Psoas muscle (tissue), 8 donors: ENCODE results near the gene GDPD3. TPM values are rescaled to one million over a fixed set of nuclear protein-coding genes. Genes with fewer than 3 reads are reported as not detected.

Experiments used
- ATAC-seq, 4 donors: fragments of 200-7000 bp; cut with Tn5 transposase; one replicate each; pipeline ENCODE4 v1.9.1; 2020; ENCODE audit warnings: moderate library complexity in 3 of 4, mild to moderate bottlenecking in 2 of 4
- DNase-seq, 2 donors: peaks; one replicate each; pipeline ENCODE4 v3.0.0-alpha.2; 2020
- H3K27ac ChIP-seq: fragments of 200-600 bp; one replicate; pipeline ENCODE4 v1.8.0; 2022
- H3K27me3 ChIP-seq, 3 donors: fragments of 200-600 bp in 1 of 3; one replicate each; pipeline versions ENCODE4 v1.6.1 to v1.8.0; 2013 to 2022; ENCODE audit warnings: low read length in 2 of 3, mild to moderate bottlenecking in 2 of 3, moderate library complexity in 1 of 3; ENCODE audit not compliant: insufficient read depth in 3 of 3
- H3K36me3 ChIP-seq, 2 donors: fragments of 200-600 bp in 1 of 2; one replicate each; pipeline versions ENCODE4 v1.6.1 to v1.8.0; 2013 to 2022; ENCODE audit warnings: low read depth in 1 of 2, mild to moderate bottlenecking in 1 of 2, moderate library complexity in 1 of 2; ENCODE audit not compliant: insufficient read depth in 1 of 2
- H3K4me1 ChIP-seq: fragments of 200-600 bp; one replicate; pipeline ENCODE4 v1.8.0; 2022
- H3K4me3 ChIP-seq: fragments of 200-600 bp; one replicate; pipeline ENCODE4 v1.8.0; 2022; ENCODE audit warnings: mild to moderate bottlenecking
- H3K9me3 ChIP-seq: fragments of 200-600 bp; one replicate; pipeline ENCODE4 v1.8.0; 2022
- CTCF ChIP-seq: fragments of 200-600 bp; IDR thresholded peaks from one replicate; pipeline ENCODE4 v1.8.0; 2022; ENCODE audit warnings: antibody characterized with exemption
- WGBS, 3 donors: extraction: QIAGEN DNeasy Blood & Tissue Kit; methylation state at CpG; one replicate each; pipeline versions ENCODE4 v1.1.6 to v1.1.7; 2013; 5-methylcytosine and 5-hydroxymethylcytosine counted together
- intact Hi-C, 2 donors: fragments of 100-400 bp; cut with DNase I; formaldehyde crosslinking; loops; one replicate each; pipeline versions ENCODE4 v1.11.0 to v1.14.2; 2022
- long read RNA-seq, 2 donors: library from polyadenylated mRNA; unstranded; transcript quantifications; one replicate each; pipeline ENCODE4 v2.0.0, GENCODE V29; 2021
- polyA plus RNA-seq, 3 donors: library from polyadenylated mRNA; stranded (reverse); fragments of 200-250 nt; gene quantifications; one replicate each; pipeline ENCODE4 v1.2.3, GENCODE V29; 2013
- total RNA-seq, 4 donors: library from RNA; stranded (reverse); fragmentation: NEBNext Ultra II Directional in 2 of 4; extraction: Animal tissue kit (Norgen Biotek cat#: 25700) in 2 of 4; gene quantifications; one replicate each; pipeline versions ENCODE4 v1.2.1 to v1.2.4, GENCODE V29; 2021 to 2023
- donor health status: healthy with polysubstance abuse.
- donor health status: DM: no; HTN: no; CAD: no; lungs with moderate emphysema.
- donor health status: Bipolar disorder and iron deficiency.
- donor health status: healthy.
- donor health status: DM: yes; HTN: yes; CAD: no.
- donor health status: DM: no; HTN: no; CAD: no.
- donor health status: DM: no; HTN: no; CAD: no.
- donor health status: DM: yes; HTN: yes; CAD: no.

The GDPD3 gene
- total RNA-seq = 1 to 10 TPM in 2 of 4 donors, under 1 TPM in 2; 0.56 to 3.1 (median 1.3) TPM
- under 1 TPM; 0.48 to 0.91 (median 0.89) TPM for polyA plus RNA-seq
- long read RNA-seq, donor 1 = 0 reads
- long read RNA-seq, donor 2, partial matches to known transcripts = 0 of 1 reads
- long read RNA-seq, donor 2, other reads (novel, unspliced or antisense) = 1 of 1 reads

- peak in 1 of 2 donors; percentile 53 for DNase-seq
Observed at GRCh38 chr16:30113031-30113710, at the start of gene GDPD3. Gene GDPD3 (minus strand): TSS chr16:30113537. CDS start chr16:30113478, 59 bp downstream.

GRCh38 chr16:30157214-30157613 lies 43.9 kb upstream of the GDPD3 start:
- no peak for DNase-seq
- Histone ChIP-seq H3K27ac (no peak overlapping the region), H3K4me1 (no peaks in the 10 kb centered on the region), H3K9me3 (no peaks in the 10 kb centered on the region), H3K36me3 (no peaks in the 10 kb centered on the region), H3K27me3 (no peaks in the 10 kb centered on the region), H3K4me3 (no peak overlapping the region)
- TF ChIP-seq CTCF = no peak
- intact Hi-C loops = no loop called here
- WGBS, 3 donors = 72 to 78% (median 73%) methylated on average over 1 of the region's 1 CpG
- no peak for ATAC-seq

More at GRCh38 chr16:30113031-30113710, at the start of gene GDPD3:
- Histone ChIP-seq H3K27ac (no peak within 1 kb of the TSS), H3K27me3 (no peaks in the 10 kb centered on the region), H3K36me3 (peaks cover 0 to 72% of the 10 kb centered on the region in 2 donors), H3K9me3 (no peaks in the 10 kb centered on the region), H3K4me1 (no peaks in the 10 kb centered on the region), H3K4me3 (no peak within 1 kb of the TSS)
- intact Hi-C loops = no loop called here
- no peak for TF ChIP-seq CTCF
- WGBS, 3 donors = 63 to 65% (median 64%) methylated on average over 16 to 20 of the region's 20 CpGs
- ATAC-seq = peak; percentile 20 to 29 (median 26)

GRCh38 chr16:30155188-30155587 lies 41.9 kb upstream of the GDPD3 start:
- 91 to 97% (median 96%) methylated on average over 5 of the region's 5 CpGs for WGBS, 3 donors
- Histone ChIP-seq H3K4me3 (no peak overlapping the region), H3K36me3 (no peaks in the 10 kb centered on the region), H3K4me1 (no peaks in the 10 kb centered on the region), H3K27ac (no peak overlapping the region), H3K27me3 (no peaks in the 10 kb centered on the region), H3K9me3 (peaks cover under 1% of the 10 kb centered on the region)
- intact Hi-C loops = no loop called here
- no peak for TF ChIP-seq CTCF
- ATAC-seq = no peak
- no peak for DNase-seq

- Histone ChIP-seq H3K27me3 (no peaks in the 10 kb centered on the region), H3K4me1 (no peaks in the 10 kb centered on the region), H3K9me3 (peaks cover 8% of the 10 kb centered on the region), H3K27ac (no peak overlapping the region), H3K36me3 (no peaks in the 10 kb centered on the region), H3K4me3 (no peak overlapping the region)
- ATAC-seq = no peak
- TF ChIP-seq CTCF = no peak
- no peak for DNase-seq
- intact Hi-C loops = no loop called here
- 95% methylated on average over 9 of the region's 9 CpGs for WGBS, 3 donors
Observed at GRCh38 chr16:30152517-30152916, 39.2 kb upstream of the GDPD3 start.
